Right lobe of liver (tissue), 6 donors: Measurements from ENCODE around the gene ATG5. TPM values are rescaled to one million over a fixed set of nuclear protein-coding genes. Genes with fewer than 3 reads are reported as not detected.

ENCODE experiments used
- ATAC-seq, 4 donors: fragments of 200-7000 bp; cut with Tn5 transposase; one replicate each; pipeline ENCODE4 v1.9.1; 2020; ENCODE audit warnings: mild to moderate bottlenecking in 4 of 4, moderate library complexity in 4 of 4
- DNase-seq, 3 donors: peaks; one replicate each; pipeline ENCODE4 v3.0.0-alpha.2; 2020
- H3K27ac ChIP-seq, 3 donors: fragments of 200-600 bp; one replicate each; pipeline ENCODE4 v1.8.0; 2022
- H3K27me3 ChIP-seq, 2 donors: fragments of 200-600 bp; one replicate each; pipeline ENCODE4 v1.8.0; 2022
- H3K36me3 ChIP-seq, 4 donors: fragments of 200-600 bp; sonication (generic) in 1 of 4; one replicate each; pipeline versions ENCODE4 v1.5.1 to v1.8.0; 2017 to 2022; ENCODE audit warnings: control low read depth in 1 of 4
- H3K4me1 ChIP-seq, 4 donors: fragments of 200-600 bp; sonication (generic) in 1 of 4; one replicate each; pipeline versions ENCODE4 v1.5.1 to v1.8.0; 2017 to 2022; ENCODE audit warnings: control low read depth in 1 of 4
- H3K4me3 ChIP-seq, 3 donors: fragments of 200-600 bp; one replicate each; pipeline ENCODE4 v1.8.0; 2022
- H3K9me3 ChIP-seq, 4 donors: fragments of 200-600 bp; sonication (generic) in 1 of 4; one replicate each; pipeline versions ENCODE4 v1.5.1 to v1.8.0; 2017 to 2022; ENCODE audit warnings: control low read depth in 1 of 4
- CTCF ChIP-seq, 4 donors: fragments of 200-600 bp in 3 of 4; fragments of 450-650 bp in 1 of 4; IDR thresholded peaks; one replicate each; pipeline versions ENCODE4 v1.5.1 to v1.8.0; 2016 to 2022; ENCODE audit warnings: antibody characterized with exemption in 4 of 4, mild to moderate bottlenecking in 2 of 4
- POLR2A ChIP-seq: fragments of 450-650 bp; IDR thresholded peaks from one replicate; pipeline ENCODE4 v1.6.1; 2017; ENCODE audit warnings: antibody characterized with exemption, mild to moderate bottlenecking
- WGBS: methylation state at CpG from one replicate; pipeline ENCODE4 v1.1.6; 2018; ENCODE audit warnings: low coverage, low lambda C conversion rate; ENCODE audit not compliant: insufficient coverage; ENCODE audit errors: missing lambda C conversion rate; 5-methylcytosine and 5-hydroxymethylcytosine counted together
- intact Hi-C, 2 donors: fragments of 100-400 bp; cut with DNase I; formaldehyde crosslinking; loops; one replicate each; pipeline versions ENCODE4 v1.11.2 to v1.14.1; 2022
- total RNA-seq, 6 experiments: library from RNA; depleted of rRNA in 2 of 6; stranded (reverse); fragments of >200 nt in 2 of 6; fragmentation: NEBNext Ultra II Directional in 3 of 6; extraction: Animal tissue kit (Norgen Biotek cat#: 25700) in 3 of 6; gene quantifications; one replicate each; pipeline versions ENCODE4 v1.1.0 to v1.2.4, GENCODE V29; 2016 to 2023
- donor health status: DM: no; HTN: yes; CAD: no.
- donor health status: DM: no; HTN: no; CAD: no.
- donor health status: DM: no; HTN: no; CAD: no.
- donor health status: DM: no; HTN: yes; CAD: no.
- donor health status: DM: no; HTN: yes; CAD: no.

ATG5 gene
- total RNA-seq, 6 experiments from 2014 or later: 12.8 to 27.8 (median 16.3) TPM

- Histone ChIP-seq H3K27me3 (no peaks in the 10 kb centered on the region), H3K36me3 (no peaks in the 10 kb centered on the region), H3K9me3 (no peaks in the 10 kb centered on the region), H3K4me1 (no peaks in the 10 kb centered on the region), H3K4me3 (no peak overlapping the region), H3K27ac (no peak overlapping the region)
- 58% methylated on average over 6 of the region's 6 CpGs for WGBS
- no peak for DNase-seq
- TF ChIP-seq POLR2A: no peak
- TF ChIP-seq CTCF (IDR thresholded peaks at IDR 0.05): no peak
- intact Hi-C loops: no loop called here
- ATAC-seq: no peak
Observed at GRCh38 chr6:106167096-106167814, 158.3 kb downstream of the ATG5 start.

- 91% methylated on average over 3 of the region's 3 CpGs for WGBS
- no peak overlapping the region for H3K27ac ChIP-seq
- DNase-seq: no peak
- no peak overlapping the region for H3K4me3 ChIP-seq
- ATAC-seq: no peak
- intact Hi-C loops: no loop called here
- no peaks in the 10 kb centered on the region for H3K9me3 ChIP-seq
- no peak for TF ChIP-seq CTCF (IDR thresholded peaks at IDR 0.05)
- no peak for TF ChIP-seq POLR2A
- H3K27me3 ChIP-seq: no peaks in the 10 kb centered on the region
- no peaks in the 10 kb centered on the region for H3K4me1 ChIP-seq
- no peaks in the 10 kb centered on the region for H3K36me3 ChIP-seq
Observed at GRCh38 chr6:106165885-106166485, 159.6 kb downstream of the ATG5 start.

GRCh38 chr6:106163966-106164877, 161.3 kb downstream of the ATG5 start:
- TF ChIP-seq CTCF (IDR thresholded peaks at IDR 0.05): no peak
- TF ChIP-seq POLR2A: no peak
- intact Hi-C loops: no loop called here
- DNase-seq (no peak), ATAC-seq (peak; percentile 48 to 72 (median 63))
- WGBS: 48% methylated on average over 16 of the region's 17 CpGs
- Histone ChIP-seq H3K4me1 (no peaks in the 10 kb centered on the region), H3K27me3 (no peaks in the 10 kb centered on the region), H3K36me3 (no peaks in the 10 kb centered on the region), H3K9me3 (no peaks in the 10 kb centered on the region), H3K27ac (peak overlapping the region in 2 of 3 donors; percentile 47 to 59), H3K4me3 (no peak overlapping the region)

DNA sequence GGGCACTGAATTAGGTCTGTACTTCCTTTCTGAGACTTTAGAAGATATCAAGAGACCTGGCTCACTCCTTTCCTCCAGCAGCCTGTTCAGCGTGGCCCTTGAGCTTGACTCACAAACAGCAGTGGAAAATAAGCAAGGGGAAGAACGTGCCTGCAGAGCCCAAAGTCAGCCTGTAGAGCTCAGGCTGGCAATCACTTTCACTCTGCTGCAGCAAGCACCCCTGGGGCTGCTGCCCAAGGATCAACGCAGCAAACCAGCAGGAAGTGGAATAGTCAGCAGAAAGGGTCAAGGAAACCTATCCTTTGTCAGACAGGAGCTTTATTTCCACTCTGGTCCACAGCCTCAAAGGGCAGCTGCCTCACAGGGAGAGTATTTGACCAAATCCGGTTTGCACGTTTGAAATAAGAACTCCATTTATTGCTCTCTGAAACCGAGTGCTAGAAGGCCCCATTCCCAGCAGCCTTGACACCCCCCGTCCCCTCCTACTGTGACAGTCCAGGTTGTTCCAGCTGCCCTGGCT, 162.1 kb downstream of the ATG5 start:
- no peak overlapping the region for H3K4me3 ChIP-seq
- 10% methylated on average over 3 of the region's 7 CpGs for WGBS
- no peaks in the 10 kb centered on the region for H3K9me3 ChIP-seq
- H3K4me1 ChIP-seq: no peaks in the 10 kb centered on the region
- no peaks in the 10 kb centered on the region for H3K27me3 ChIP-seq
- H3K27ac ChIP-seq: peak overlapping the region in 2 of 3 donors; percentile 47 to 59
- no peak for TF ChIP-seq POLR2A
- TF ChIP-seq CTCF (IDR thresholded peaks at IDR 0.05): no peak
- no peaks in the 10 kb centered on the region for H3K36me3 ChIP-seq
- ATAC-seq: peak; percentile 59 to 73 (median 64)
- no peak for DNase-seq
- intact Hi-C loops: no loop called here
